T-cell (primary cell): Measurements from ENCODE around the gene SETD2. TPM values are rescaled to one million over a fixed set of nuclear protein-coding genes. Genes with fewer than 3 reads are reported as not detected.
"Not testable (repeated sequence)": the region's sequence is repeated elsewhere in the genome, so short reads cannot be mapped to it uniquely, and the experiment has no call there.

Source experiments
- ATAC-seq, 4 experiments: fragments of 200-7000 bp in 3 of 4; fragments of 150-1000 bp in 1 of 4; cut with Tn5 transposase; replicated peaks in 1 of 4; 1 replicate in 3 of 4; 2 replicates in 1 of 4; pipeline ENCODE4 v1.10.0; 2021; ENCODE audit warnings: moderate library complexity in 3 of 4, mild to moderate bottlenecking in 2 of 4, moderate number of reproducible peaks in 1 of 4
- CTCF ChIA-PET, 2 donors: fragments of 300-600 bp; sonication (Branson Sonifier 250); formaldehyde crosslinking; loops; one replicate each; lab custom pipeline; 2022; ENCODE audit warnings: antibody characterized with exemption in 2 of 2; lab: Charles Lee
- POLR2A ChIA-PET, 2 donors: fragments of 300-600 bp; sonication (Branson Sonifier 250); formaldehyde crosslinking; loops; one replicate each; lab custom pipeline; 2022; ENCODE audit warnings: antibody characterized with exemption in 2 of 2; lab: Charles Lee
- DNase-seq, 35 experiments: peaks; one replicate each; pipeline versions ENCODE4 v3.0.0 to v3.0.0-alpha.2; 2013 to 2023
- H3K27ac ChIP-seq: one replicate; pipeline ENCODE4 v1.5.1; 2013; ENCODE audit warnings: low read length
- H3K27me3 ChIP-seq, 2 experiments: replicated peaks in 1 of 2; 1 replicate in 1 of 2; 2 replicates in 1 of 2; pipeline versions ENCODE4 v1.6.1 to v1.7.0; 2013; ENCODE audit warnings: low read length in 1 of 2, mixed read lengths in 1 of 2; ENCODE audit not compliant: control insufficient read depth in 2 of 2, insufficient read depth in 2 of 2; ENCODE audit errors: extremely low read depth in 1 of 2
- H3K36me3 ChIP-seq, 2 donors: 1 replicate in 1 of 2; 2 replicates in 1 of 2; pipeline versions ENCODE4 v1.6.1 to v1.7.0; 2013; ENCODE audit warnings: low read length in 1 of 2; ENCODE audit not compliant: control insufficient read depth in 2 of 2, insufficient read depth in 1 of 2; ENCODE audit errors: extremely low read depth in 1 of 2
- H3K4me1 ChIP-seq, 2 experiments: 1 replicate in 1 of 2; 2 replicates in 1 of 2; pipeline versions ENCODE4 v1.6.1 to v1.7.0; 2013; ENCODE audit warnings: low read length in 2 of 2, mixed read lengths in 1 of 2; ENCODE audit not compliant: insufficient read depth in 2 of 2, control insufficient read depth in 1 of 2; ENCODE audit errors: extremely low read depth in 1 of 2
- H3K4me3 ChIP-seq, 2 donors: 1 replicate in 1 of 2; 2 replicates in 1 of 2; pipeline versions ENCODE4 v1.5.1 to v1.7.0; 2013; ENCODE audit warnings: mild to moderate bottlenecking in 2 of 2, low read length in 1 of 2, moderate library complexity in 1 of 2; ENCODE audit not compliant: control insufficient read depth in 1 of 2; ENCODE audit errors: extremely low read depth in 1 of 2
- H3K9me3 ChIP-seq: 2 replicates; pipeline ENCODE4 v1.7.0; 2013
- H3K27ac Mint-ChIP-seq, 2 donors: one replicate each; pipeline ENCODE4 v1.8.0; 2020 to 2021; ENCODE audit warnings: mild to moderate bottlenecking in 2 of 2, mixed read lengths in 2 of 2
- H3K27me3 Mint-ChIP-seq, 2 donors: one replicate each; pipeline ENCODE4 v1.8.0; 2021 to 2022; ENCODE audit warnings: mixed read lengths in 2 of 2
- H3K36me3 Mint-ChIP-seq: one replicate; pipeline ENCODE4 v1.8.0; 2021; ENCODE audit warnings: mixed read lengths
- H3K4me1 Mint-ChIP-seq, 3 donors: one replicate each; pipeline ENCODE4 v1.8.0; 2020 to 2022; ENCODE audit warnings: mixed read lengths in 3 of 3, mild to moderate bottlenecking in 1 of 3
- H3K4me3 Mint-ChIP-seq, 3 donors: one replicate each; pipeline ENCODE4 v1.8.0; 2020 to 2022; ENCODE audit warnings: mild to moderate bottlenecking in 3 of 3, mixed read lengths in 3 of 3, moderate library complexity in 3 of 3
- H3K9me3 Mint-ChIP-seq, 3 donors: one replicate each; pipeline ENCODE4 v1.8.0; 2020 to 2022; ENCODE audit warnings: mixed read lengths in 3 of 3
- WGBS: methylation state at CpG from one replicate; pipeline ENCODE4 v1.1.5; 2013; ENCODE audit warnings: missing lambda C conversion rate; ENCODE audit not compliant: insufficient coverage; 5-methylcytosine and 5-hydroxymethylcytosine counted together
- total RNA-seq, 35 experiments: library from RNA in 6 of 35; stranded (reverse) in 6 of 35; fragments of 120-200 nt in 1 of 35; gene quantifications; one replicate each; pipeline versions ENCODE4 v1.2.1 to v1.2.4 and lab custom pipeline; 2013 to 2026

Gene SETD2
- total RNA-seq, 5 donors from 2014 or later (not counting 1 experiment from before 2014, with no cell fraction given) = 58.1 to 84.6 (median 63.9) TPM

DNA sequence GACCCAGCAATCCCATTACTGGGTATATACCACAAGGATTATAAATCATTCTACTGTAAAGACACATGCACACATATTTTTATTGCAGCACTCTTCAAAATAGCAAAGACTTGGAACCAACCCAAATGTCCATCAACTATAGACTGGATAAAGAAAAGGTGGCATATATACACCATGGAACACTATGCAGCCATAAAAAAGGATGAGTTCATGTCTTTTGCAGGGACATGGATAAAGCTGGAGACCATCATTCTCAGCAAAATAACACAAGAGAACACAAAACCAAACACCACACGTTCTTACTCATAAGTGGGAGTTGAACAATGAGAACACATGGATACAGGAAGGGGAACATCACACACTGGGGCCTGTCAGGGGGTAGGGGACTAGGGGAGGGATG, 137.5 kb downstream of the SETD2 start:
- H3K4me1 ChIP-seq, H3K9me3 ChIP-seq, H3K4me3 Mint-ChIP-seq, ATAC-seq, H3K9me3 Mint-ChIP-seq, H3K27me3 ChIP-seq, CTCF ChIA-PET, H3K27ac ChIP-seq, DNase-seq, H3K4me3 ChIP-seq, H3K27me3 Mint-ChIP-seq: not testable (repeated sequence)
- H3K36me3 ChIP-seq = peaks cover 5 to 24% of the 10 kb centered on the region in 2 donors
- H3K27ac Mint-ChIP-seq = peak overlapping the region; percentile 39 to 52
- POLR2A ChIA-PET = interaction anchor here in 1 of 2 donors (0.7 kb wide), 1 partner anchor 19 kb away, joined by 13 read pairs; no protein-coding TSS in a partner anchor
- no CpG with 5 or more reads among the region's 1 CpG for WGBS
- H3K36me3 Mint-ChIP-seq = peaks cover 25% of the 10 kb centered on the region
- peaks cover 27 to 49% (median 47%) of the 10 kb centered on the region in 3 donors for H3K4me1 Mint-ChIP-seq

- Mint-ChIP-seq H3K9me3 (no peaks in the 10 kb centered on the region), H3K4me3 (no peak overlapping the region), H3K27ac (peak overlapping the region; percentile 5 to 26), H3K27me3 (no peaks in the 10 kb centered on the region), H3K36me3 (peaks cover 23% of the 10 kb centered on the region), H3K4me1 (peaks cover 21 to 43% (median 41%) of the 10 kb centered on the region in 3 donors)
- Histone ChIP-seq H3K27ac (no peak overlapping the region), H3K27me3 (no peaks in the 10 kb centered on the region), H3K9me3 (no peaks in the 10 kb centered on the region), H3K4me1 (no peaks in the 10 kb centered on the region), H3K4me3 (no peak overlapping the region), H3K36me3 (peaks cover 5 to 35% of the 10 kb centered on the region in 2 donors)
- ATAC-seq (no peak), DNase-seq (no peak)
- ChIA-PET POLR2A (interaction anchor here in 1 of 2 donors (0.6 kb wide), 1 partner anchor 52 kb away, joined by 3 read pairs; no protein-coding TSS in a partner anchor), CTCF (no interaction called here)
Measured at GRCh38 chr3:47024932-47025331, 139.0 kb downstream of the SETD2 start.

DNA sequence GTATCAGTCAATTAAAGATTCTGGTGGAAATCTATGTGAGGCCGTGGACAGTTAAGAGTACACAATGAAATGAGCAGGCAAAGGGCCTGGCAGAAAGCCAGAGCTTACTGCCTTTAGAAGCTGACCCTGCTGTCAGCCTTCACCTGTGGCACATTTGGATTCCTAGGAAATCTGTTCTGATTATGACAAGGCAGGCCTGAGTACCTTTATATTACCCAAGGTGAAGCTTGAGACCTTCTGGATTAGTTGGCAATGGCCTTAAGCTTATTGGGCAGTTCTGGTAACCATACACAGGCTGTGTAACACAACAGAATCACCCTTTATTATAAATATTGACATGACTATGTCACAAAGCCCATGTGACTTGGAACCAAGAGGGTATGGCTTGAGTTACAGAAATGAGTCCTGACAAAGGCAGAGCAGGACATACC, 141.3 kb downstream of the SETD2 start:
- Histone ChIP-seq H3K27ac (no peak overlapping the region), H3K4me1 (peaks cover 0 to 5% of the 10 kb centered on the region in 2 experiments), H3K36me3 (peaks cover 7 to 41% of the 10 kb centered on the region in 2 donors), H3K9me3 (no peaks in the 10 kb centered on the region), H3K27me3 (no peaks in the 10 kb centered on the region), H3K4me3 (no peak overlapping the region)
- Mint-ChIP-seq H3K4me3 (no peak overlapping the region), H3K27me3 (no peaks in the 10 kb centered on the region), H3K27ac (peak overlapping the region in 1 of 2 donors; percentile 69), H3K9me3 (no peaks in the 10 kb centered on the region), H3K4me1 (peaks cover 42 to 57% (median 55%) of the 10 kb centered on the region in 3 donors), H3K36me3 (peaks cover 25% of the 10 kb centered on the region)
- DNase-seq = no peak
- POLR2A ChIA-PET = interaction anchor here in 1 of 2 donors (0.8 kb wide), 1 partner anchor 57 kb away, joined by 3 read pairs; no protein-coding TSS in a partner anchor
- CTCF ChIA-PET = interaction anchor here in 1 of 2 donors (0.7 kb wide), 1 partner anchor 36 kb away, joined by 5 read pairs; no protein-coding TSS in a partner anchor
- 75% methylated on average over 1 of the region's 1 CpG for WGBS
- ATAC-seq = no peak

DNA sequence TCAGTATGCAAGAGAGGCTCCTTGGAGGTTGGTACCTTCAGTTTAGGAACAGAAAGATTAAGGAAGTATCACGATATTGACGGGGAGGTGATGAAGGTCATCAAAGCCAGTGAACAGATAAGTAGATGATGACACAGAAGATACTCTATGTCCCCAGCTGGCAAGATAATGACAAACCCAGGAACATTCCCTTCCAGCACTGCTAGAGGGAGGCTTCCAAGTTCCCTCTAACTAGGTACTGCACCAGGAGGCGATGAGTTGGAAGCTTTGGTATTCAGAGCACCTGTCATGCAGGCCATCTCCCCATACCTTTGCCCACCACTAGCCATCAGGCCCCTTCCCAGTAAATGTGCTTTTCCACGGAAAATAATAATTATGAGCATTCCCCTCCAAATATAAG, 143.6 kb downstream of the SETD2 start:
- Mint-ChIP-seq H3K36me3 (peaks cover 30% of the 10 kb centered on the region), H3K4me1 (peaks cover 45 to 64% (median 59%) of the 10 kb centered on the region in 3 donors), H3K9me3 (no peaks in the 10 kb centered on the region), H3K27ac (peak overlapping the region; percentile 82 to 92), H3K4me3 (no peak overlapping the region), H3K27me3 (no peaks in the 10 kb centered on the region)
- H3K9me3 ChIP-seq = no peaks in the 10 kb centered on the region
- peaks cover 13 to 56% of the 10 kb centered on the region in 2 donors for H3K36me3 ChIP-seq
- ChIA-PET POLR2A (interaction anchor here (0.6 to 1.1 kb wide), 2 partner anchors 9 to 11 kb away, joined by 3 to 4 read pairs; no protein-coding TSS in a partner anchor), CTCF (interaction anchor here (1.1 to 1.4 kb wide), 2 partner anchors 10 to 21 kb away, joined by 3 read pairs; no protein-coding TSS in a partner anchor)
- ATAC-seq (no peak), DNase-seq (no peak)
- WGBS = 100% methylated on average over 1 of the region's 4 CpGs
- no peaks in the 10 kb centered on the region for H3K27me3 ChIP-seq
- no peak overlapping the region for H3K27ac ChIP-seq
- no peak overlapping the region for H3K4me3 ChIP-seq
- H3K4me1 ChIP-seq = peaks cover 0 to 17% of the 10 kb centered on the region in 2 experiments

- ATAC-seq (peak in 3 of 4 experiments; percentile 54 to 62 (median 58)), DNase-seq (no peak)
- Histone ChIP-seq H3K36me3 (peaks cover 13 to 56% of the 10 kb centered on the region in 2 donors), H3K4me1 (peaks cover 0 to 17% of the 10 kb centered on the region in 2 experiments), H3K27ac (no peak overlapping the region), H3K27me3 (no peaks in the 10 kb centered on the region), H3K9me3 (no peaks in the 10 kb centered on the region), H3K4me3 (no peak overlapping the region)
- H3K27me3 Mint-ChIP-seq = no peaks in the 10 kb centered on the region
- H3K36me3 Mint-ChIP-seq = peaks cover 35% of the 10 kb centered on the region
- no peaks in the 10 kb centered on the region for H3K9me3 Mint-ChIP-seq
- 43% methylated on average over 1 of the region's 1 CpG for WGBS
- ChIA-PET POLR2A (no interaction called here), CTCF (no interaction called here)
- H3K4me1 Mint-ChIP-seq = peaks cover 39 to 60% (median 53%) of the 10 kb centered on the region in 3 donors
- H3K27ac Mint-ChIP-seq = peak overlapping the region; percentile 82 to 92
- no peak overlapping the region for H3K4me3 Mint-ChIP-seq
Measured at GRCh38 chr3:47019201-47019600, 144.7 kb downstream of the SETD2 start.

GRCh38 chr3:47018269-47018611, 145.7 kb downstream of the SETD2 start:
- no peaks in the 10 kb centered on the region for H3K27me3 ChIP-seq
- Mint-ChIP-seq H3K9me3 (no peaks in the 10 kb centered on the region), H3K4me3 (no peak overlapping the region), H3K27me3 (no peaks in the 10 kb centered on the region), H3K36me3 (peaks cover 42% of the 10 kb centered on the region), H3K27ac (peak overlapping the region; percentile 82 to 92), H3K4me1 (peaks cover 39 to 60% (median 55%) of the 10 kb centered on the region in 3 donors)
- H3K36me3 ChIP-seq = peaks cover 13 to 57% of the 10 kb centered on the region in 2 donors
- ChIA-PET CTCF (interaction anchor here in 1 of 2 donors (0.7 kb wide), 1 partner anchor 16 kb away, joined by 3 read pairs; no protein-coding TSS in a partner anchor), POLR2A (no interaction called here)
- peaks cover 0 to 17% of the 10 kb centered on the region in 2 experiments for H3K4me1 ChIP-seq
- no peaks in the 10 kb centered on the region for H3K9me3 ChIP-seq
- peak overlapping the region; percentile 28 for H3K27ac ChIP-seq
- H3K4me3 ChIP-seq = no peak overlapping the region
- ATAC-seq (no peak), DNase-seq (no peak)
